HG03558 (cell line): ENCODE data around the gene GRIPAP1.

Experiments used
- ATAC-seq: cut with Tn5 transposase; IDR thresholded peaks from one replicate; pipeline ENCODE4 v1.9.1; 2021; ENCODE audit warnings: moderate number of reproducible peaks; ENCODE audit not compliant: unreplicated experiment; ENCODE audit errors: extremely low read depth

Gene GRIPAP1

GRCh38 chrX:49002091-49002935 lies at the start of gene GRIPAP1:
Gene GRIPAP1 (minus strand): TSS chrX:49002264. CDS start chrX:49002229, 35 bp downstream.
- peak; percentile 45 for ATAC-seq

GRCh38 chrX:49043987-49044281 lies 41.9 kb upstream of the GRIPAP1 start:
- ATAC-seq: no peak

- ATAC-seq: peak; percentile 75
These were observed 41.3 kb upstream of the GRIPAP1 start, which contains the start of gene TFE3 for GRCh38 chrX:49043220-49043986. Gene TFE3 (minus strand): TSS chrX:49043357. CDS start chrX:49043226, 131 bp downstream.

GRCh38 chrX:49042581-49043219 lies 40.6 kb upstream of the GRIPAP1 start:
- no peak for ATAC-seq

GRCh38 chrX:49041744-49042580 lies 39.9 kb upstream of the GRIPAP1 start:
- ATAC-seq: no peak

- no peak for ATAC-seq
These were observed 38.4 kb upstream of the GRIPAP1 start for GRCh38 chrX:49040376-49040955.

GRCh38 chrX:49039598-49040375 lies 37.7 kb upstream of the GRIPAP1 start:
- no peak for ATAC-seq

- ATAC-seq: no peak
These were observed 35.9 kb upstream of the GRIPAP1 start for GRCh38 chrX:49037883-49038475.

GRCh38 chrX:49030283-49030682 lies 28.2 kb upstream of the GRIPAP1 start:
- no peak for ATAC-seq

GRCh38 chrX:49029876-49030275 lies 27.8 kb upstream of the GRIPAP1 start:
- ATAC-seq: no peak

- ATAC-seq: no peak
These were observed 17.7 kb upstream of the GRIPAP1 start for GRCh38 chrX:49019599-49020249.

- ATAC-seq: no peak
These were observed 17.0 kb upstream of the GRIPAP1 start for GRCh38 chrX:49019050-49019449.

- no peak for ATAC-seq
These were observed 1.6 kb upstream of the GRIPAP1 start for GRCh38 chrX:49003696-49004095.

- ATAC-seq: no peak
These were observed 458 bp downstream of the GRIPAP1 start for GRCh38 chrX:49001521-49002090.

GRCh38 chrX:49000636-49001035 lies 1.4 kb downstream of the GRIPAP1 start:
- ATAC-seq: no peak

- ATAC-seq: no peak
These were observed 3.0 kb downstream of the GRIPAP1 start for GRCh38 chrX:48999030-48999429.

GRCh38 chrX:48998391-48998790 lies 3.7 kb downstream of the GRIPAP1 start:
- ATAC-seq: no peak

- ATAC-seq: no peak
These were observed 4.2 kb downstream of the GRIPAP1 start for GRCh38 chrX:48997865-48998264.
